Measurements from ENCODE around the gene APBB1.

DNA sequence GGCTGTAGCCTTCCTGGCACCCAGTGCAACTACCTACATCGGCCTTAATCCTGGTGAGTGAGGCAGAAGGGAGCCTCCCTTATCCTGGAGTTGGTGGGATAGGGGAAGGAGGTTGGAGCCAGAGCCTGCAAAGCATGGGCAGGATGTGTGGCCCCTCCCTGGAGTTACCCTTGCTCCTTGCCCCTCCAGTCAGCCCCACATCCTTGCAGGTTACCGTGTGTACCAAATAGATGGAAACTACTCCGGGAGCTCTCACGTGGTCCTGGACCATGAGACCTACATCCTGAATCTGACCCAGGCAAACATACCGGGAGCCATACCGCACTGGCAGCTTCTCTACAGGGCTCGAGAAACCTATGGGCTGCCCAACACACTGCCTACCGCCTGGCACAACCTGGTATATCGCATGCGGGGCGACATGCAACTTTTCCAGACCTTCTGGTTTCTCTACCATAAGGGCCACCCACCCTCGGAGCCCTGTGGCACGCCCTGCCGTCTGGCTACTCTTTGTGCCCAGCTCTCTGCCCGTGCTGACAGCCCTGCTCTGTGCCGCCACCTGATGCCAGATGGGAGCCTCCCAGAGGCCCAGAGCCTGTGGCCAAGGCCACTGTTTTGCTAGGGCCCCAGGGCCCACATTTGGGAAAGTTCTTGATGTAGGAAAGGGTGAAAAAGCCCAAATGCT lies 24.8 kb downstream of the APBB1 start:
- no peak for TF ChIP-seq FOXM1 (IDR thresholded peaks at IDR 0.05; ENCODE audit: borderline replicate concordance)
- no peak for TF ChIP-seq BHLHE40 (IDR thresholded peaks at IDR 0.05; ENCODE audit: borderline replicate concordance)
- no peak for TF ChIP-seq FOXK2 (IDR thresholded peaks at IDR 0.05)
- TF ChIP-seq ZNF384 (IDR thresholded peaks at IDR 0.05): no peak
- no peak for TF ChIP-seq SP1 (IDR thresholded peaks at IDR 0.05)
- TF ChIP-seq FOXA1 (IDR thresholded peaks at IDR 0.05): no peak
